Neuronal stem cell (in vitro differentiated cells): ENCODE measurements around the gene ENOSF1.

Experiments used
- DNase-seq: peaks from one replicate; pipeline ENCODE4 v3.0.0-alpha.2; 2013; ENCODE audit warnings: low spot score
- H2AFZ ChIP-seq: one replicate; pipeline ENCODE4 v1.6.1; 2013; ENCODE audit warnings: mild to moderate bottlenecking, low read length, inconsistent platforms
- H2AK5ac ChIP-seq: 2 replicates; pipeline ENCODE4 v1.6.1; 2013; ENCODE audit warnings: low read depth, mild to moderate bottlenecking, inconsistent platforms, low read length, moderate library complexity, mixed read lengths
- H2BK120ac ChIP-seq: 2 replicates; pipeline ENCODE4 v1.6.1; 2013; ENCODE audit warnings: low read depth, mild to moderate bottlenecking, inconsistent platforms, low read length, moderate library complexity, mixed read lengths
- H2BK12ac ChIP-seq: one replicate; pipeline ENCODE4 v1.6.1; 2013; ENCODE audit warnings: low read length, inconsistent platforms
- H2BK15ac ChIP-seq: 2 replicates; pipeline ENCODE4 v1.6.1; 2013; ENCODE audit warnings: mild to moderate bottlenecking, low read length, inconsistent platforms, mixed read lengths
- H2BK5ac ChIP-seq: one replicate; pipeline ENCODE4 v1.6.1; 2013; ENCODE audit warnings: inconsistent platforms, mild to moderate bottlenecking, low read length, moderate library complexity
- H3K14ac ChIP-seq: one replicate; pipeline ENCODE4 v1.6.1; 2013; ENCODE audit warnings: low read length, inconsistent platforms
- H3K18ac ChIP-seq: 2 replicates; pipeline ENCODE4 v1.6.1; 2013; ENCODE audit warnings: low read length, inconsistent platforms
- H3K23ac ChIP-seq: 2 replicates; pipeline ENCODE4 v1.6.1; 2013; ENCODE audit warnings: low read depth, mild to moderate bottlenecking, mixed read lengths, low read length, inconsistent platforms; ENCODE audit not compliant: poor library complexity
- H3K27ac ChIP-seq: replicated peaks from 3 replicates; pipeline ENCODE4 v1.5.1; 2013; ENCODE audit warnings: low read length, inconsistent platforms
- H3K27me3 ChIP-seq, 3 experiments: 2 replicates each; pipeline ENCODE4 v1.6.1; 2013; ENCODE audit warnings: low read length in 3 of 3, mild to moderate bottlenecking in 2 of 3, inconsistent platforms in 1 of 3, low read depth in 1 of 3, mixed read lengths in 1 of 3, moderate library complexity in 1 of 3; ENCODE audit not compliant: control insufficient read depth in 3 of 3, insufficient read depth in 3 of 3
- H3K36me3 ChIP-seq, 2 donors: replicated peaks in 1 of 2; 2 replicates each; pipeline ENCODE4 v1.6.1; 2013; ENCODE audit warnings: low read length in 2 of 2; ENCODE audit not compliant: control insufficient read depth in 2 of 2, insufficient read depth in 2 of 2
- H3K4ac ChIP-seq: 2 replicates; pipeline ENCODE4 v1.6.1; 2013; ENCODE audit warnings: inconsistent platforms, mild to moderate bottlenecking, low read length, moderate library complexity
- H3K4me1 ChIP-seq, 2 donors: 1 replicate in 1 of 2; 2 replicates in 1 of 2; pipeline ENCODE4 v1.6.1; 2013; ENCODE audit warnings: low read length in 2 of 2, low read depth in 1 of 2; ENCODE audit not compliant: control insufficient read depth in 2 of 2, insufficient read depth in 1 of 2
- H3K4me2 ChIP-seq: one replicate; pipeline ENCODE4 v1.6.1; 2013; ENCODE audit warnings: mild to moderate bottlenecking, low read length, inconsistent platforms; ENCODE audit not compliant: insufficient read depth, poor library complexity, severe bottlenecking
- H3K4me3 ChIP-seq, 2 donors: 2 replicates each; pipeline ENCODE4 v1.5.1; 2013; ENCODE audit warnings: low read length in 2 of 2, mild to moderate bottlenecking in 2 of 2, inconsistent platforms in 1 of 2, moderate library complexity in 1 of 2
- H3K79me1 ChIP-seq: one replicate; pipeline ENCODE4 v1.6.1; 2013; ENCODE audit warnings: low read depth, mild to moderate bottlenecking, inconsistent platforms, low read length, moderate library complexity
- H3K9ac ChIP-seq: one replicate; pipeline ENCODE4 v1.6.1; 2013; ENCODE audit warnings: mild to moderate bottlenecking, low read depth, low read length, inconsistent platforms; ENCODE audit not compliant: poor library complexity
- H3K9me3 ChIP-seq, 2 donors: replicated peaks in 1 of 2; 2 replicates each; pipeline versions ENCODE3 to v1.6.1; 2013; ENCODE audit warnings: low read length in 2 of 2, mild to moderate bottlenecking in 2 of 2, inconsistent platforms in 1 of 2, low read depth in 1 of 2, mixed read lengths in 1 of 2, moderate library complexity in 1 of 2; ENCODE audit not compliant: control insufficient read depth in 2 of 2, insufficient read depth in 1 of 2
- H4K8ac ChIP-seq: one replicate; pipeline ENCODE4 v1.6.1; 2013; ENCODE audit warnings: low read depth, mild to moderate bottlenecking, inconsistent platforms, low read length, moderate library complexity
- H4K91ac ChIP-seq: one replicate; pipeline ENCODE4 v1.6.1; 2013; ENCODE audit warnings: low read length, low read depth, mild to moderate bottlenecking, inconsistent platforms; ENCODE audit not compliant: poor library complexity
- WGBS, 2 donors: extraction: QIAGEN DNeasy Blood & Tissue Kit; methylation state at CpG; one replicate each; pipeline ENCODE4 v1.1.7; 2013; ENCODE audit warnings: missing lambda C conversion rate in 2 of 2, mixed read lengths in 1 of 2; ENCODE audit not compliant: insufficient read length in 2 of 2, insufficient replicate concordance in 1 of 2; ENCODE audit errors: extremely low coverage in 2 of 2; 5-methylcytosine and 5-hydroxymethylcytosine counted together

ENOSF1 gene

DNA sequence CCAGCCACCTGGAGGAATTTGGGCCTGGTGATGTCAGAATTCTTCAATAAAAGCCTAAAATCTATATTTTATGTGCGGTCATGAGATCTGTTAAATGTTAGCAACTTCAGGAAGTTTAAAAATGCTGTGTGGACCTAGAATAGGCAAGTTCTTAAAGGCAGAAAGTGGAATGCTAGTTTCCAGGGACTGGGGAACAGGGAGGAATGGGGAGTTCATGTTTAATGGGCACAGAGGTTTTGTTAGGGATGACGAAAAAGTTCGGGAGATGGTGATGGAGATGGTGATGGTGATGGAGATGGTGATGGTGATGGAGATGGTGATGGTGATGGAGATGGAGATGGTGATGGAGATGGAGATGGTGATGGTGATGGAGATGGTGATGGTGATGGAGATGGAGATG, 45.8 kb downstream of the ENOSF1 start:
- Histone ChIP-seq H4K91ac (no peak overlapping the region), H3K4me1 (no peaks in the 10 kb centered on the region), H3K27ac (no peak overlapping the region), H3K23ac (no peak overlapping the region), H2BK120ac (no peak overlapping the region), H3K79me1 (peaks cover 4% of the 10 kb centered on the region), H3K4ac (no peak overlapping the region), H3K9ac (no peak overlapping the region), H2AK5ac (no peak overlapping the region), H2BK12ac (no peak overlapping the region), H3K4me2 (no peak overlapping the region), H3K36me3 (peaks cover 31 to 64% of the 10 kb centered on the region in 2 donors), H3K4me3 (no peak overlapping the region), H2BK5ac (no peak overlapping the region), H3K9me3 (peaks cover 12 to 16% of the 10 kb centered on the region in 2 donors), H3K14ac (no peak overlapping the region), H2AFZ (no peak overlapping the region), H4K8ac (no peak overlapping the region), H3K18ac (no peak overlapping the region), H2BK15ac (no peak overlapping the region), H3K27me3 (no peaks in the 10 kb centered on the region)
- no CpG with 5 or more reads among the region's 3 CpGs for WGBS, 2 donors
- no peak for DNase-seq

DNA sequence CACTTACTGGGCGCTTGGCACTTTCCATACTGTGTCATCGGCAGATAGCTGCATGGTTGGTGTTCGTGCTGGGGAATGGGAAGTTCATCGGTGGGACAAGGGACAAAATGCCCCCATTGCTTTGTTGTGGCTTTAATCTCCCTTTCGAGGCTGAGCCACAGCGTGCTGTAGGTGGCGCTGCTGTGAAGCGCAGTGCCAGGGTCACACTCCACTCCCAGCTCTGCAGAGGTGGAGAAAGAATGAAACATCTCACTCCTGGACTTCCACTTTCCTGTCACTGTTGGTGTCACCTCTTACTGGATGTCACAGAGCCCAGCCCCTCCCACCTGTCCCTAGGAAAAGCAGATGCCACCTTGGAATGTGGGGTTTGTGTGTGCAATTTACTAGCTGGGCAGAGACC, 46.3 kb downstream of the ENOSF1 start:
- Histone ChIP-seq H3K4me3 (peak overlapping the region in 1 of 2 donors; percentile 59), H2BK15ac (no peak overlapping the region), H2BK120ac (no peak overlapping the region), H3K23ac (no peak overlapping the region), H3K4me2 (no peak overlapping the region), H3K79me1 (peaks cover 4% of the 10 kb centered on the region), H2BK5ac (no peak overlapping the region), H3K36me3 (peaks cover 31 to 64% of the 10 kb centered on the region in 2 donors), H3K27me3 (no peaks in the 10 kb centered on the region), H4K8ac (no peak overlapping the region), H3K4me1 (no peaks in the 10 kb centered on the region), H3K27ac (no peak overlapping the region), H2BK12ac (no peak overlapping the region), H2AK5ac (no peak overlapping the region), H3K4ac (no peak overlapping the region), H3K9ac (no peak overlapping the region), H4K91ac (no peak overlapping the region), H3K14ac (no peak overlapping the region), H3K9me3 (peaks cover 12 to 20% of the 10 kb centered on the region in 2 donors), H3K18ac (no peak overlapping the region), H2AFZ (no peak overlapping the region)
- WGBS, 2 donors = no CpG with 5 or more reads among the region's 8 CpGs
- DNase-seq = no peak

DNA sequence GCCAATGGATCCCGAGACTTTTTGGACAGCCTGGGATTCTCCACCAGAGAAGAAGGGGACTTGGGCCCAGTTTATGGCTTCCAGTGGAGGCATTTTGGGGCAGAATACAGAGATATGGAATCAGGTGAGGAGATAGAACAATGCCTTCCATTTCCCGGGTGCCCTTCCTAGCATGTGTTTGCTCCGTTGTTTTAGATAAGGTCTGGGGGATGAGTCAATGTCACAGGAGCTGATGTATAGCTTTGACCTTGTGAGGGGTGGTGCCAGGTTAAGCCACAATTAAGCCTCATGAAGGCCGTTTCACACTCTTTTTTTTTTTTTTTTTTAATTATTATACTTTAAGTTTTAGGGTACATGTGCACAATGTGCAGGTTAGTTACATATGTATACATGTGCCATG, 50.2 kb downstream of the ENOSF1 start:
- Histone ChIP-seq H2AFZ (no peak overlapping the region), H3K36me3 (peaks cover 33 to 52% of the 10 kb centered on the region in 2 donors), H3K18ac (no peak overlapping the region), H2BK12ac (no peak overlapping the region), H4K8ac (no peak overlapping the region), H3K23ac (no peak overlapping the region), H2BK15ac (no peak overlapping the region), H2AK5ac (no peak overlapping the region), H2BK5ac (no peak overlapping the region), H3K4me1 (peaks cover 3 to 7% of the 10 kb centered on the region in 2 donors), H3K9me3 (peaks cover 12 to 43% of the 10 kb centered on the region in 2 donors), H3K4me3 (no peak overlapping the region), H3K79me1 (peaks cover 12% of the 10 kb centered on the region), H3K14ac (no peak overlapping the region), H4K91ac (no peak overlapping the region), H2BK120ac (no peak overlapping the region), H3K4ac (no peak overlapping the region), H3K27ac (no peak overlapping the region), H3K27me3 (no peaks in the 10 kb centered on the region), H3K4me2 (no peak overlapping the region), H3K9ac (no peak overlapping the region)
- no CpG with 5 or more reads among the region's 4 CpGs for WGBS, 2 donors
- DNase-seq = no peak

DNA sequence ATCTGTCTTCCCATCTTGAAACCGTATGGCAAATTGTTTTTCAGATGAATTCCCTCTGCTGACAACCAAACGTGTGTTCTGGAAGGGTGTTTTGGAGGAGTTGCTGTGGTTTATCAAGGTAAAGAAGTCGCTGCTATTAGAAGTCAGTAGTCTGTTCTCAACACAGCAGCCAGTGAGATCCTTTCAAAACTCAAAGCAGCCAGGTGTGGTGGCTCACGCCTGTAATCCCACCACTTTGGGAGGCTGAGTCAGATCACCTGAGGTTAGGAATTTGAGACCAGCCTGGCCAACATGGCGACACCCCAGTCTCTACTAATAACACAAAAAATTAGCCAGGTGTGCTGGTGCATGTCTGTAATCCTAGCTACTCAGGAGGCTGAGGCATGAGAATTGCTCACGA, 52.8 kb downstream of the ENOSF1 start:
- Histone ChIP-seq H2BK12ac (no peak overlapping the region), H3K18ac (no peak overlapping the region), H3K4ac (no peak overlapping the region), H3K27me3 (no peaks in the 10 kb centered on the region), H4K8ac (no peak overlapping the region), H2BK5ac (no peak overlapping the region), H3K27ac (no peak overlapping the region), H3K14ac (no peak overlapping the region), H2AK5ac (no peak overlapping the region), H3K23ac (no peak overlapping the region), H3K9me3 (peaks cover 5 to 35% of the 10 kb centered on the region in 2 donors), H4K91ac (no peak overlapping the region), H2BK120ac (no peak overlapping the region), H3K36me3 (peaks cover 26 to 39% of the 10 kb centered on the region in 2 donors), H3K4me2 (no peak overlapping the region), H3K79me1 (peaks cover 10% of the 10 kb centered on the region), H2BK15ac (no peak overlapping the region), H3K4me3 (peak overlapping the region in 1 of 2 donors; percentile 80), H3K9ac (no peak overlapping the region), H2AFZ (no peak overlapping the region), H3K4me1 (peaks cover 3 to 7% of the 10 kb centered on the region in 2 donors)
- DNase-seq = no peak
- no CpG with 5 or more reads among the region's 6 CpGs for WGBS, 2 donors
